NCI-H226 (cell line): ENCODE results near the gene SULT2A1.
"Not testable (repeated sequence)": the region's sequence is repeated elsewhere in the genome, so short reads cannot be mapped to it uniquely, and the experiment has no call there.

Source experiments
- DNase-seq: peaks from one replicate; pipeline ENCODE4 v3.0.0-alpha.2; 2015

Gene SULT2A1

DNA sequence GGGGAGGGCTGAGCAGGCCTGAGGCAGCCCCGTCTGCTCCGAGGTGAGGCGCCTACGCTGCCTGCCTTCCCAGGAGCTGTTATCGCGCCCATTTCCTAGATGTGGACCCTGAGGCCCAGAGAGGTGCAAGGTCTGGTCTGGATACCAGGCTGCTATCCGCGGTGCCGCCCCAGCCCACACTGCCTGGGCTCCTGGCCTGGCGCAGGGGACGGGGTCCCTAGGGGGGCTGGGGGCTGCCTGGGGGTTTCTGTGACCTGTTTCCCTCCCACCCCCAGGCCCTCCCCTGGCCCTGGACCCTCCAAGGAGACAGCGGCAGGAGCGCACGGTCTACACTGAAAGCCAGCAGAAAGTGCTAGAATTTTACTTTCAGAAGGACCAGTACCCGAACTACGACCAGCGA, 26.3 kb downstream of the SULT2A1 start:
- not testable (repeated sequence) for DNase-seq

DNA sequence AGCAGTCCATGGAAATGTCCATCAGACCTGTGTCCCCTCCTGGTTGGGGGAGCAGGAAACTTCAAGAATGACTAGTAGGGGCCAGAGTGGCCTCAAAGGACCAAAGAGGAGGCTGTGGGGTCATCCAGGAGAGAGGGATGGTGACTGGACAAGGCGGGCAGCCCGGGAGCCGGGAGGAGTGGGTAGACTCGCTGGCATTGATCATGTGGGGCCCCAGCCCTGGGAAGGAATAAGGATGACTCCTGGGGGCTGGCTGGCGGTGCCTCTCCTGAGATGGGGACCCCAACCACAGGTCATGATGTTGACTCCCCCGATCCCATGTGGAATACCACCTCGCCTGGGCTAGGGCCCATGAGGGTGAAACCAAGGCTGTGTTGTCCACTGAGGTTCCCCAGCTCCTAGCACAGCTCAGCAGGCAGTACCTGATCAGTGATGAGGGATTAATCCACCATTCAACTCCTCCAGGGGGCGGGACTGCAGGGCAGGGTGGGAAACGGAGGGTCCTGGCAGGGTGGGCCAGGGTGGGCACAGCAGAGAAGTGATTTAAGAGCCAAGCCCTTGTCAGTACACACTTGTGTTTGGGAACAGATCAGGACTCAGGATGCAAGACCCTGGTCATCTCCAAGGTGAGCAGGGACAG, 27.3 kb downstream of the SULT2A1 start, which contains the start of gene TPRX2:
Gene TPRX2, plus strand, starts transcription at position 590 of the 640 bp plus-strand sequence. Its CDS starts 12 bp downstream, at position 602.
- not testable (repeated sequence) for DNase-seq

DNA sequence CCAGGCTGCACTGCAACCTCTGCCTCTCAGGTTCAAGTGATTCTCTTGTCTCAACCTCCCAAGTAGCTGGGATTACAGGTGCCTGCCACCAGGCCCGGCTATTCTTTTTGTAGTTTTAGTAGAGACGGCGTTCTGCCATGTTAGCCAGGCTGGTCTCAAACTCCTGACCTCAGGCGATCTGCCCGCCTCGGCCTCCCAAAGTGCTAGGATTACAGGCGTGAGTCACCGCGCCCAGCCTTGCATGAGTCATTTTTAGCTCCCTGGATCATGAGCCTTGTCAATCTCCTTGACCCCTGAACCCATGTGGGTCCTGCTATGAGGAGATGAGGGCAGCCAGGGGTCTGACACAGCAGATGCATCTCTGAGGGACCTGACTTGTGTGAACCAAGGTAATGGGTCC, 27.9 kb downstream of the SULT2A1 start:
- DNase-seq, result not testable (repeated sequence)

DNA sequence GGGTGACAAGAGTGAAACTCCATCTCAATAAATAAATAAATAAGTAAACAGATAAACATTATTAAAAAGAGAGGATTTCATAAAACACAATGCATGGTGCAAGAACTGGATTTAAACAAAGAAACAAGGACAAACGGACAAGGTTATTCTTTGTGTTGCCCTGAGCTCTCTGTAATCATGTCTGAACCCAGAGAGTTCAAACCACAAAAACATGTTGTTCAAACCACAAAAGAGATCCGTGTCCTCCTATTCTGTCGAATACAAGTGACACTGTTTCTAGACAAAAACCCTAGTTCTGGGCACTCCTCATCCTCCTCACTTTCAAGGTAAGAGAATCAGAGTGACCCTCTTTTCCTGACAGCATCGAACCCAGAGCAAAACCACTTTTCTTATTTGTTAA, 31.7 kb downstream of the SULT2A1 start:
- DNase-seq, result no peak

DNA sequence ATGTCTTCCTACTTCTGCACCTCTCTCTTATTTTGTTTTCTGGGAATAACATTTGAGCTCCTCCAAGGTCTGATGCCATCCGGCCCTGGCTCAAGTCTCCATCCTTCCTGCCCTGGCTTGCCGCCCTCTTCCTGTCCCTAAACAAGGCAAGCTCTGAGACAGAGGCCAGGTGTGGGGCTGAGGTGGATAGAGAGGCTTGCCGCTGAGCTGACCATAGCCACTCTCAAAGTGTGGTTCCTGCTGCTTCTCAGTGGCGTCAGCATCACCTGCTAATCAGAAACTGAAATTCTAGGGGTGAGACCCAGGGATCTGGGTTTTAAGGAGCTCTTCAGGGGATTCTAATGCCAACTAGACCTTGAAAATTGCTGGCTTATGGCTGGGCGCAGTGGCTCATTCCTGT, 33.1 kb downstream of the SULT2A1 start:
- DNase-seq, result no peak

DNA sequence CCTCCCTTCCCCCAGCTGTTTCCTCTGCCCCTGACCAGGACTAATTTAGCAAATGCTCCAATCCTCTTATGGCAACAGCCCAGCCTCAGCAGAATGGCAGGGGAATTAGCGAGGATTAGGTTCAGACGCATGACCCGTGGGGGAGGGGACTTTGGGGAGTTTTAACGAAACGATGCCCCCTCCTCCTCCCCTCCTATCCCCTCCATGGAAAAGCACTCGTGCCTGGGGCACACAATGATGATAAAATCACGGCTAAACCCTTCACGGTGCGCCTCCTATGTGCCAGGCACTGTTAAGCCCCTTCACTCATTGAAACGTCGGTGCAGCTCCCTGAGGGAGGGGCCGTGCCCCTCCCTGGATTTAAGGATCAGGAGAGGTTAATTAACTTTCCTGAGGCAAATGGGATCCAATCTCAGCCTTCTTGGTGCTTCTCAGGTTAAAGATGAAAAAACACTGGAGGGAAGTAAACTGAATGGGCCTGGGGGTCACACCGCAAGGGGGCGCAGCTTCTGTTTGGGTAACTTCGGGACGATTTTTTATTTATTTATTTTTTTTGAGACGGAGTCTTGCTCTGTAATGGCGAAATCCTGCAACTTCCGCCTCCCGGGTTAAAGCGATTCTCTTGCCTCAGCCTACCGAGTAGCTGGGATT, 37.2 kb downstream of the SULT2A1 start:
- no peak for DNase-seq

DNA sequence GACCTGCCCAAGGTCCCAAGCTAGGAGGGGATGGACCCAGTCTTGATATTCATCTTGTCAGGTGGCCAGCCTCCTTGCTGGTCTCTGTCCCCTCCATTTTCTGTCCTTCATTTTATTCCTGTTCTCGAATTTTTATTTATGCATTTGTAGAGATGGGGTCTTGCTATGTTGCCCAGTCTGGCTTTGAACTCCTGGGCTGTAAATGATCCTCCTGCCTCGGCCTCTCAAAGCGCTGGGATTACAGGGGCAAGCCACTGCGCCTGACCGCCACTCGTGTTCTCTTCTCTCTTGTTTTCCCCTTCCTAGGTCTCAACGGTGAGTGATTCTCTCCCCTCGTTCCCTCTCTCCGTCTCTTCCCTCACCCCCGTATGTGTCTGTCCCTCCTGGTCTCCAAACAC, 37.7 kb downstream of the SULT2A1 start:
- DNase-seq, result no peak

DNA sequence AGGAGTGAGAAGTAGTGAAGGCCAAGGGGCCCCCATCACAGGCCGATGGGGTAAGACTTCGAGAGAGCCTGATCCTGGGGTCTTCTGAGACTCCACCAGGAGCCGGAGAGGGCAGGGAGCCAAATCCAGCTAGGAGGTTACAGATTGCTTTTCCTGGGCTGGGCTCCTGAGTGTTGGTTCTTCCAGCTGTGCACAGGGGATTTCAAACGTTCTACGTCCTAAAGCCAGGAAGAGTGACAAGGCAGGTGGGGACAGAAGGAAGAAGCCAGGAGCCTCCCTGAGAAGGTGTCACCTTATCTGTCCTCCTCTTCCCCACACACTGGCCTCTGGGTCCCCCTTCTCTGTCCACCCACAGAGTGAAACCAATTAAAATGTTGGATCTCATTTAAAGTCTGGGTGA, 43.2 kb downstream of the SULT2A1 start:
- no peak for DNase-seq

DNA sequence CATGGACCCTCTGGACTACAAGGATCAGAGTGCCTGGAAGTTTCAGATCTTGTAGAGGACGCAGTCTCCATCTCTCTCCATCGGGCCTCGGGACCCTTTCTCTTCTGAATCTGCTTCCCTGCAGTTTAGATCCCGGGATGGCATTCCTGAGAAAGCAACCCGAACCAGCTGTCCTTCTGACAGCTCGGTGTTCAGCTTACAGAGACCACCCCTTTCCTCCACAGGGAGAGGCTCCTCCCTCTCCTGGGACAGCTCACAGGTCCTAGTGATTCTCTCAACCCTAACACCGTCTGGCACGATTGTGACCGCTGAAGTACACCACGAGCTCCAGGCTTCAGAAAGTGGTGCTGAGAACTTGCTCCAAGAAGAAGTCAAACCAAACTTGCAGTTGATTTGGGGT, 46.2 kb downstream of the SULT2A1 start:
- DNase-seq, result no peak

DNA sequence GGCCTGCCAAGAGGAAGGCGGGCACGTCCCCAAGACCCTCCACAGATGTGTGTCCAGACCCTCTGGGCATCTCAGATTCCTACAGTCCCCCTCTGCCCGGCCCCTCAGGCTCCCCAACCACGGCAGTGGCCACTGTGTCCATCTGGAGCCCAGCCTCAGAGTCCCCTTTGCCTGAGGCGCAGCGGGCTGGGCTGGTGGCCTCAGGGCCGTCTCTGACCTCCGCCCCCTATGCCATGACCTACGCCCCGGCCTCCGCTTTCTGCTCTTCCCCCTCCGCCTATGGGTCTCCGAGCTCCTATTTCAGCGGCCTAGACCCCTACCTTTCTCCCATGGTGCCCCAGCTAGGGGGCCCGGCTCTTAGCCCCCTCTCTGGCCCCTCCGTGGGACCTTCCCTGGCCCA, 46.7 kb downstream of the SULT2A1 start:
- DNase-seq, result no peak

DNA sequence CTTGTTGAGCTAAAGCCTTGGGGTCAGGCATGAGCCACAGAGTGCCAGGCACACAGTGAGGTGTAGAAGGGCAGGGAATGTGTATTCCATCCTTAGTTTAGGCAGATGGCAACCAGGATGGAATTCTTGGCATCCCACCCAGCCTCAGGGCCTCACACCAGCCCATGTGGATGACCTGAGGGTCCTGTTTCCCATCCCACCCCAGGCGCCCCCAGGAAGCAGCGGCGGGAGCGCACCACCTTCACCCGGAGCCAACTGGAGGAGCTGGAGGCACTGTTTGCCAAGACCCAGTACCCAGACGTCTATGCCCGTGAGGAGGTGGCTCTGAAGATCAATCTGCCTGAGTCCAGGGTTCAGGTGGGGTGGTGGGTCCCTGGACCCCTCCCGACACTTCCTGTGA, 50.1 kb downstream of the SULT2A1 start:
- no peak for DNase-seq

DNA sequence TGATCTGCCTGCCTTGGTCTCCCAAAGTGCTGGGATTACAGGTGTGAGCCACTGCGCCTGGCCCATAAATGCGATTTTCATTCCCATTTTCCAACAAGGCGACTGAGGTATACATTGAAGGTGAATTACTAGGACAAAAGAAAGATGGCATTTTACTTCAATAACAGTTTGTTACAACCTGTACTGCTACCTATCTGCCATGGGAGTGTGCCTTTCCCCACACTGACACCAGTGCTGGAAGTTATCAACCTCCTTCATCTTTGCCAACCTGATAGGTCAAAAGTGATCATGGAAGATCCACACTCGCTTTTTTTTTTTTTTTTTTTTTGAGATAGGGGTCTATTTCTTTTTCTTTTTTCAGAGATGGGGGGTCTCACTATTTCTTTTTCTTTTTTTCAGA, 53.4 kb downstream of the SULT2A1 start:
- DNase-seq, result no peak

DNA sequence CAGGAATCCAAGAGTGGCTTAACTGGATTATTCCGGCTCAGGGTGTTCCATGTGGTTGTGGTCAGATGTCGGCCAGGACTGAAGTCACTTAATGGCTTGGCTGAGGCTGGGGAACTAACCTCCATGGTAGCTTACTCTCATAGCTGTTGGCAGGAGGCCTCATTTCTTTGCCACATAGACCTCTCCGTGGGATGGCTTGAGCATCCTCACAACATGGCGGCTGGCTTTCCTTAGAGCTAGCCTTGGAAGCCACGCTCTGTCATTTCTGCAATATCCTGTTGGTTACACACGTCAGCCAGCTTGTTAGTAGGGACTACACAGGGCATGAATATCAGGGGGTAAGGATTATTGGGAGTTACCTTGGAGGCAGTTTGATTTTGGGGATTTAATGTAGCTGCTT, 59.3 kb downstream of the SULT2A1 start:
- no peak for DNase-seq

DNA sequence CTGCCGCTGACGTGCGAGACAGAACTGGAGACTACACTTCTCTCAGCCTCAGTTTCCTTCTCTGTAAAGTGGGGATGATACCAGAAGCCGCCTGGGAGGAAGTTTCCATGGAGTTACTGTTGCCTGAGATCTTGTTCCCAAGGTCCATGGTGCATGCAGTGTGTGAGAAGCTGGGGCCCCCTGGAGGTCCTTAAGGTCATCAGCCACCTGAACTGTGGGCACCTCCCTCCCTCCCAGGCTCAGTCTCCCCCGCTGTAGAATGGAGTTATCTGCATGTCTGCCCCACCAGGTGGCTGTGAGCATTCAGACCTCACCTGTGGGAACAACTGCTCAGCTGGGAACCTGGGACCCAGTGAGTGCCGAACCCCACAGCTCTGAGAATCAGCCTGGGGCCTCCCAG, 61.7 kb downstream of the SULT2A1 start:
- no peak for DNase-seq

DNA sequence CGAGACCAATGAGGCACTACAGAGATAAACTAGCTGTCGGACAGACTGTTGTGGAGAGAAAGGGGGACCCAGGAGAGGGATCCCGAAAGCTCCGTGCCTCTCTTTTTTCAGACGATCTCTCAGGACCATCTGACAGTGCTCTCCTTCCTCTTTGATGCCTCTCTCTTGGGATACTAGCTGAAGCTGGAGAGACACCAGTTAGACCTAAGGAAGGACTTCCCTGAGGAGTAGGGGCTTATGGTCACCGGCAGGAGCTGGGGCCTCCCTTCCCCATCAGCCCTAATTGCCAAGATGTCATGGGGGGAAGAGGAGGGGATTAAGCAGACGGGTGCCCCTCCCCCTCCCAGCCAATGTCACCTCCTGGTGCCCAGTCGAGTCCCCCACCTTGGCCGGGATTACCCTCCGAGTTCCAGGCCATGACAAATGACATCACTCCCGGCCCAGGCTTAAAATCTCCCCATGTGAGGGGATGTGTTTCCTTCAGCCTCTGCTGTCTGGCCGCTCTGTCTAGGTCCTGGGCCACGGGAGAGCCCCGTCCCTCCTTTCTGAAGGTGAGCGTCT, 64.6 kb downstream of the SULT2A1 start, which contains the start of gene CRX:
Gene CRX, plus strand, starts transcription at position 478 of the 561 bp plus-strand sequence. CDS start 12,507 bp downstream, outside the sequence.
- no peak for DNase-seq
